PC-3 (cell line): Measurements from ENCODE around the gene PRSS38. TPM values are rescaled to one million over a fixed set of nuclear protein-coding genes. Genes with fewer than 3 reads are reported as not detected.

Source experiments
- ATAC-seq: fragments of 200-7000 bp; cut with Tn5 transposase; 2 replicates; pipeline ENCODE4 v1.9.1; 2020; ENCODE audit warnings: mild to moderate bottlenecking, moderate library complexity
- BruUV-seq: library from RNA; stranded (reverse); fragments of 400-500 nt; replicated peaks from 2 replicates; lab custom pipeline; 2021; lab: Mats Ljungman, UMichigan
- CTCF ChIA-PET: fragments of 300-600 bp; sonication (Branson Sonifier 250); formaldehyde crosslinking; loops from one replicate; lab custom pipeline; 2022; ENCODE audit warnings: antibody characterized with exemption; lab: Charles Lee
- POLR2A ChIA-PET: fragments of 300-600 bp; sonication (Branson Sonifier 250); formaldehyde crosslinking; loops from one replicate; lab custom pipeline; 2022; ENCODE audit warnings: antibody characterized with exemption; ENCODE audit not compliant: unreplicated experiment; lab: Charles Lee
- DNase-seq: peaks from one replicate; pipeline ENCODE4 v3.0.0-alpha.2; 2015
- H2AFZ ChIP-seq: fragments of 300-600 bp; sonication (generic); 2 replicates; pipeline ENCODE4 v1.6.0; 2016; ENCODE audit warnings: antibody characterized with exemption, low read length
- H3F3A ChIP-seq: fragments of 300-600 bp; sonication (generic); one replicate; pipeline ENCODE4 v1.6.0; 2017; ENCODE audit warnings: antibody characterized with exemption, low read length, control low read depth, mild to moderate bottlenecking; ENCODE audit not compliant: unreplicated experiment
- H3K27ac ChIP-seq: fragments of 300-600 bp; sonication (generic); 2 replicates; pipeline ENCODE4 v1.5.1; 2016; ENCODE audit warnings: mild to moderate bottlenecking, low read length
- H3K27me3 ChIP-seq: fragments of 300-600 bp; sonication (generic); 2 replicates; pipeline ENCODE4 v1.6.1; 2016; ENCODE audit warnings: low read length, mixed read lengths
- H3K36me3 ChIP-seq: fragments of 300-600 bp; sonication (generic); 2 replicates; pipeline ENCODE4 v1.6.1; 2016; ENCODE audit warnings: low read depth, mixed run types, low read length, mixed read lengths
- H3K4me1 ChIP-seq: fragments of 300-600 bp; sonication (generic); 2 replicates; pipeline ENCODE4 v1.5.1; 2016; ENCODE audit warnings: low read length; ENCODE audit not compliant: insufficient read depth
- H3K4me2 ChIP-seq: fragments of 300-600 bp; sonication (generic); 2 replicates; pipeline ENCODE4 v1.6.0; 2016; ENCODE audit warnings: low read length
- H3K4me3 ChIP-seq: fragments of 300-600 bp; sonication (generic); 2 replicates; pipeline ENCODE4 v1.5.1; 2016; ENCODE audit warnings: mild to moderate bottlenecking, low read length, mixed read lengths
- H3K79me2 ChIP-seq: fragments of 300-600 bp; sonication (generic); 2 replicates; pipeline ENCODE4 v1.6.1; 2017; ENCODE audit warnings: low read length, mixed read lengths
- H3K9ac ChIP-seq: fragments of 300-600 bp; sonication (generic); 2 replicates; pipeline ENCODE4 v1.6.0; 2016; ENCODE audit warnings: mild to moderate bottlenecking, low read length
- H3K9me2 ChIP-seq: fragments of 300-600 bp; sonication (generic); replicated peaks from 2 replicates; pipeline ENCODE4 v1.6.1; 2016; ENCODE audit warnings: mixed run types, low read length, mixed read lengths
- H3K9me3 ChIP-seq: fragments of 300-600 bp; sonication (generic); 2 replicates; pipeline ENCODE4 v1.6.1; 2016; ENCODE audit warnings: low read length, mixed read lengths
- H4K20me1 ChIP-seq: fragments of 300-600 bp; sonication (generic); 2 replicates; pipeline ENCODE4 v1.6.1; 2016; ENCODE audit warnings: low read length, mixed read lengths
- CTCF ChIP-seq: fragments of 300-600 bp; sonication (generic); conservative IDR thresholded peaks from 2 replicates; pipeline ENCODE4 v1.5.1; 2017; ENCODE audit warnings: antibody characterized with exemption, low read depth, mild to moderate bottlenecking, low read length
- EZH2 ChIP-seq: fragments of 300-600 bp; sonication (generic); IDR thresholded peaks from one replicate; pipeline ENCODE4 v1.6.1; 2017; ENCODE audit warnings: antibody characterized with exemption, mild to moderate bottlenecking, low read length; ENCODE audit not compliant: unreplicated experiment
- EZH2phosphoT487 ChIP-seq: fragments of 300-600 bp; sonication (generic); IDR thresholded peaks from 2 replicates; pipeline ENCODE4 v1.6.1; 2018; ENCODE audit warnings: mild to moderate bottlenecking, antibody characterized with exemption, low read length, borderline replicate concordance
- intact Hi-C: fragments of 100-400 bp; cut with micrococcal nuclease; formaldehyde crosslinking; loops from 2 replicates; pipeline ENCODE4 v1.9.0; 2023
- total RNA-seq: library from RNA; depleted of rRNA; stranded (reverse); fragments of >200 nt; gene quantifications from 2 replicates; pipeline ENCODE4 v1.2.3, GENCODE V29; 2014

The PRSS38 gene
- total RNA-seq, 1 experiment from 2014 or later = not detected

- Histone ChIP-seq H4K20me1 (peaks cover 31% of the 10 kb centered on the region), H2AFZ (no peak overlapping the region), H3F3A (no peaks in the 10 kb centered on the region), H3K4me1 (peaks cover 40% of the 10 kb centered on the region), H3K27me3 (no peaks in the 10 kb centered on the region), H3K4me3 (no peak overlapping the region), H3K27ac (no peak overlapping the region), H3K9me2 (no peaks in the 10 kb centered on the region), H3K79me2 (peaks cover 29% of the 10 kb centered on the region), H3K36me3 (peaks cover 41% of the 10 kb centered on the region), H3K9me3 (no peaks in the 10 kb centered on the region), H3K4me2 (no peak overlapping the region), H3K9ac (no peak overlapping the region)
- DNase-seq = no peak
- ChIA-PET POLR2A (no interaction called here), CTCF (no interaction called here)
- TF ChIP-seq EZH2 (no peak), EZH2phosphoT487 (no peak), CTCF (no peak)
- BruUV-seq = no TSS peak
- ATAC-seq = no peak
- intact Hi-C loops = loop anchor here (10.0 kb wide), 1 partner anchor 317 kb away; the partner anchor contains the start of gene ARF1
Measured at GRCh38 chr1:227768125-227768439, 47.4 kb upstream of the PRSS38 start.

GRCh38 chr1:227768640-227769039 lies 46.8 kb upstream of the PRSS38 start:
- no peaks in the 10 kb centered on the region for H3K9me3 ChIP-seq
- no peak overlapping the region for H3K4me3 ChIP-seq
- intact Hi-C loops = loop anchor here (10.0 kb wide), 1 partner anchor 316 kb away; the partner anchor contains the start of gene ARF1
- no peaks in the 10 kb centered on the region for H3F3A ChIP-seq
- peaks cover 23% of the 10 kb centered on the region for H3K79me2 ChIP-seq
- ATAC-seq (no peak), DNase-seq (no peak)
- H3K4me2 ChIP-seq = no peak overlapping the region
- no peak overlapping the region for H3K9ac ChIP-seq
- peaks cover 25% of the 10 kb centered on the region for H4K20me1 ChIP-seq
- H3K9me2 ChIP-seq = no peaks in the 10 kb centered on the region
- no peak overlapping the region for H3K27ac ChIP-seq
- BruUV-seq = no TSS peak
- H3K36me3 ChIP-seq = peaks cover 41% of the 10 kb centered on the region
- H2AFZ ChIP-seq = no peak overlapping the region
- TF ChIP-seq EZH2phosphoT487 = no peak
- no peak for TF ChIP-seq EZH2
- no peak for TF ChIP-seq CTCF
- H3K4me1 ChIP-seq = peaks cover 34% of the 10 kb centered on the region
- CTCF ChIA-PET = no interaction called here
- POLR2A ChIA-PET = no interaction called here
- H3K27me3 ChIP-seq = no peaks in the 10 kb centered on the region

GRCh38 chr1:227769047-227769935 lies 46.2 kb upstream of the PRSS38 start:
- ATAC-seq (no peak), DNase-seq (no peak)
- ChIA-PET CTCF (no interaction called here), POLR2A (no interaction called here)
- Histone ChIP-seq H3K27ac (no peak overlapping the region), H3K9ac (no peak overlapping the region), H3K79me2 (peaks cover 23% of the 10 kb centered on the region), H2AFZ (no peak overlapping the region), H3K4me3 (no peak overlapping the region), H3K4me2 (no peak overlapping the region), H3F3A (no peaks in the 10 kb centered on the region), H4K20me1 (peaks cover 23% of the 10 kb centered on the region), H3K27me3 (no peaks in the 10 kb centered on the region), H3K9me3 (no peaks in the 10 kb centered on the region), H3K9me2 (no peaks in the 10 kb centered on the region), H3K4me1 (peaks cover 28% of the 10 kb centered on the region), H3K36me3 (peaks cover 43% of the 10 kb centered on the region)
- no peak for TF ChIP-seq EZH2phosphoT487
- no peak for TF ChIP-seq CTCF
- no peak for TF ChIP-seq EZH2
- no TSS peak for BruUV-seq
- intact Hi-C loops = loop anchor here (10.0 kb wide), 1 partner anchor 316 kb away; the partner anchor contains the start of gene ARF1
